Esophagus muscularis mucosa (tissue), 4 donors: ENCODE measurements around the gene NMNAT3. TPM values are rescaled to one million over a fixed set of nuclear protein-coding genes. Genes with fewer than 3 reads are reported as not detected.

ENCODE experiments used
- DNase-seq: peaks from one replicate; pipeline ENCODE4 v3.0.0-alpha.2; 2017; ENCODE audit errors: extremely low spot score
- H3K27ac ChIP-seq, 4 donors: fragments of 200-600 bp; sonication (generic); replicated peaks in 1 of 4; 1 replicate in 3 of 4; 2 replicates in 1 of 4; pipeline ENCODE4 v1.5.1; 2016 to 2019; ENCODE audit warnings: mild to moderate bottlenecking in 1 of 4
- H3K27me3 ChIP-seq, 4 donors: fragments of 200-600 bp; sonication (generic); one replicate each; pipeline versions ENCODE4 v1.5.1 to v1.6.0; 2016 to 2019
- H3K36me3 ChIP-seq, 4 donors: fragments of 200-600 bp; sonication (generic); one replicate each; pipeline ENCODE4 v1.5.1; 2016 to 2019
- H3K4me1 ChIP-seq, 4 donors: fragments of 200-600 bp; sonication (generic); one replicate each; pipeline ENCODE4 v1.5.1; 2016 to 2019
- H3K4me3 ChIP-seq, 4 donors: fragments of 200-600 bp; sonication (generic); 1 replicate in 2 of 4; 2 replicates in 2 of 4; pipeline ENCODE4 v1.5.1; 2016 to 2019; ENCODE audit warnings: mild to moderate bottlenecking in 4 of 4, moderate library complexity in 1 of 4
- H3K9me3 ChIP-seq, 4 donors: fragments of 200-600 bp; sonication (generic); 1 replicate in 3 of 4; 2 replicates in 1 of 4; pipeline ENCODE4 v1.5.1; 2016 to 2019
- CTCF ChIP-seq, 3 experiments: fragments of 200-600 bp in 2 of 3; fragments of 450-650 bp in 1 of 3; sonication (generic) in 2 of 3; IDR thresholded peaks; one replicate each; pipeline ENCODE4 v1.5.1; 2017 to 2019; ENCODE audit warnings: antibody characterized with exemption in 3 of 3, mild to moderate bottlenecking in 2 of 3, moderate library complexity in 1 of 3
- EP300 ChIP-seq: sonication (generic); formaldehyde crosslinking; IDR thresholded peaks from one replicate; pipeline ENCODE4 v1.6.1; 2017; ENCODE audit warnings: antibody characterized with exemption
- POLR2A ChIP-seq: fragments of 450-650 bp; IDR thresholded peaks from one replicate; pipeline ENCODE4 v1.6.1; 2017; ENCODE audit warnings: antibody characterized with exemption, moderate library complexity, mild to moderate bottlenecking, low read depth
- POLR2AphosphoS5 ChIP-seq, 2 donors: sonication (generic); formaldehyde crosslinking; IDR thresholded peaks; one replicate each; pipeline ENCODE4 v1.6.1; 2017; ENCODE audit warnings: antibody characterized with exemption in 2 of 2
- WGBS: methylation state at CpG from one replicate; pipeline ENCODE4 v1.1.5; 2018; 5-methylcytosine and 5-hydroxymethylcytosine counted together
- intact Hi-C: fragments of 100-400 bp; cut with DNase I; formaldehyde crosslinking; loops from one replicate; pipeline ENCODE4 v1.15.1; 2023
- total RNA-seq, 4 donors: library from RNA; depleted of rRNA; stranded (reverse); fragments of >200 nt; gene quantifications; one replicate each; pipeline versions ENCODE4 v1.1.0 to v1.2.1, GENCODE V29; 2016

Gene NMNAT3
- total RNA-seq, 4 donors from 2014 or later: 10.7 to 15.6 (median 11.4) TPM

GRCh38 chr3:139715743-139716360 is 38.1 kb upstream of the NMNAT3 start:
- intact Hi-C loops: no loop called here
- H3K36me3 ChIP-seq: no peaks in the 10 kb centered on the region
- WGBS: 43% methylated on average over 2 of the region's 2 CpGs

GRCh38 chr3:139715166-139715565 is 37.4 kb upstream of the NMNAT3 start:
- Histone ChIP-seq H3K27ac (no peak overlapping the region), H3K4me3 (no peak overlapping the region), H3K27me3 (peaks cover 0 to 5% (median 0%) of the 10 kb centered on the region in 4 donors), H3K9me3 (no peaks in the 10 kb centered on the region), H3K4me1 (no peaks in the 10 kb centered on the region), H3K36me3 (no peaks in the 10 kb centered on the region)
- TF ChIP-seq CTCF (IDR thresholded peaks at IDR 0.05) (no peak), POLR2A (no peak), POLR2AphosphoS5 (IDR thresholded peaks at IDR 0.05) (no peak), EP300 (no peak)
- DNase-seq: no peak
- WGBS: 88% methylated on average over 2 of the region's 2 CpGs
- intact Hi-C loops: no loop called here

More at GRCh38 chr3:139715743-139716360, 38.1 kb upstream of the NMNAT3 start:
- no peak for DNase-seq
- Histone ChIP-seq H3K9me3 (no peaks in the 10 kb centered on the region), H3K27me3 (peaks cover 0 to 5% (median 0%) of the 10 kb centered on the region in 4 donors), H3K27ac (no peak overlapping the region), H3K4me1 (no peaks in the 10 kb centered on the region), H3K4me3 (no peak overlapping the region)
- TF ChIP-seq CTCF (IDR thresholded peaks at IDR 0.05) (no peak), EP300 (no peak), POLR2A (no peak), POLR2AphosphoS5 (IDR thresholded peaks at IDR 0.05) (no peak)

- Histone ChIP-seq H3K27ac (no peak overlapping the region), H3K36me3 (no peaks in the 10 kb centered on the region), H3K9me3 (no peaks in the 10 kb centered on the region), H3K27me3 (no peaks in the 10 kb centered on the region), H3K4me3 (no peak overlapping the region), H3K4me1 (no peaks in the 10 kb centered on the region)
- TF ChIP-seq CTCF (IDR thresholded peaks at IDR 0.05) (no peak), EP300 (no peak), POLR2A (no peak), POLR2AphosphoS5 (IDR thresholded peaks at IDR 0.05) (no peak)
- no peak for DNase-seq
- intact Hi-C loops: no loop called here
- WGBS: 56% methylated on average over 3 of the region's 3 CpGs
Observed at GRCh38 chr3:139710212-139710611, 32.4 kb upstream of the NMNAT3 start.

- 73% methylated on average over 3 of the region's 3 CpGs for WGBS
- Histone ChIP-seq H3K36me3 (no peaks in the 10 kb centered on the region), H3K4me1 (no peaks in the 10 kb centered on the region), H3K4me3 (no peak overlapping the region), H3K9me3 (no peaks in the 10 kb centered on the region), H3K27ac (no peak overlapping the region), H3K27me3 (peaks cover 0 to 4% (median 0%) of the 10 kb centered on the region in 4 donors)
- no peak for DNase-seq
- intact Hi-C loops: no loop called here
- no peak for TF ChIP-seq EP300
- TF ChIP-seq CTCF (IDR thresholded peaks at IDR 0.05): no peak
- TF ChIP-seq POLR2AphosphoS5 (IDR thresholded peaks at IDR 0.05): no peak
- no peak for TF ChIP-seq POLR2A
Observed at GRCh38 chr3:139705631-139706030, 27.9 kb upstream of the NMNAT3 start.

- Histone ChIP-seq H3K27ac (no peak overlapping the region), H3K36me3 (no peaks in the 10 kb centered on the region), H3K4me3 (no peak overlapping the region), H3K27me3 (peaks cover 0 to 4% (median 0%) of the 10 kb centered on the region in 4 donors), H3K4me1 (no peaks in the 10 kb centered on the region), H3K9me3 (no peaks in the 10 kb centered on the region)
- 85% methylated on average over 2 of the region's 2 CpGs for WGBS
- no peak for DNase-seq
- no peak for TF ChIP-seq CTCF (IDR thresholded peaks at IDR 0.05)
- no peak for TF ChIP-seq POLR2A
- no peak for TF ChIP-seq POLR2AphosphoS5 (IDR thresholded peaks at IDR 0.05)
- no peak for TF ChIP-seq EP300
- intact Hi-C loops: no loop called here
Observed at GRCh38 chr3:139696314-139696604, 18.5 kb upstream of the NMNAT3 start.
